Measurements from ENCODE around the gene RRP9.

- TF ChIP-seq CTCF (IDR thresholded peaks at IDR 0.05) (no peak), EZH2phosphoT487 (IDR thresholded peaks at IDR 0.05) (no peak), EZH2 (IDR thresholded peaks at IDR 0.05) (no peak)
Measured at GRCh38 chr3:51930439-51930838, 11.3 kb downstream of the RRP9 start.

Data from neural progenitor cell (in vitro differentiated cells).